Measurements from ENCODE around the gene HACD3.

HACD3 gene

GRCh38 chr15:65558997-65559760 is 28.9 kb downstream of the HACD3 start:
- TF ChIP-seq CTCF (IDR thresholded peaks at IDR 0.05; ENCODE audit: insufficient read depth, missing control alignments): no peak
- DNase-seq (ENCODE audit: insufficient read length, low spot score): no peak
- FAIRE-seq: no peak

- FAIRE-seq: no peak
Measured at GRCh38 chr15:65559941-65560340, 29.7 kb downstream of the HACD3 start.

GRCh38 chr15:65561934-65562333 is 31.7 kb downstream of the HACD3 start:
- no peak for TF ChIP-seq CTCF (IDR thresholded peaks at IDR 0.05; ENCODE audit: insufficient read depth, missing control alignments)
- DNase-seq (ENCODE audit: insufficient read length, low spot score) (no peak), FAIRE-seq (no peak)

More at GRCh38 chr15:65559941-65560340, 29.7 kb downstream of the HACD3 start:
- no peak for TF ChIP-seq CTCF (IDR thresholded peaks at IDR 0.05; ENCODE audit: insufficient read depth, missing control alignments)
- DNase-seq (ENCODE audit: insufficient read length, low spot score): no peak

GRCh38 chr15:65569728-65570127 is 39.5 kb downstream of the HACD3 start:
- no peak for DNase-seq (ENCODE audit: insufficient read length, low spot score)
- FAIRE-seq: no peak
- TF ChIP-seq CTCF (IDR thresholded peaks at IDR 0.05; ENCODE audit: insufficient read depth, missing control alignments): no peak

- DNase-seq (ENCODE audit: insufficient read length, low spot score): no peak
- TF ChIP-seq CTCF (IDR thresholded peaks at IDR 0.05; ENCODE audit: insufficient read depth, missing control alignments): no peak
- no peak for FAIRE-seq
Measured at GRCh38 chr15:65571971-65572370, 41.7 kb downstream of the HACD3 start.

GRCh38 chr15:65576664-65577063 is 46.4 kb downstream of the HACD3 start:
- DNase-seq (ENCODE audit: insufficient read length, low spot score) (no peak), FAIRE-seq (no peak)
- TF ChIP-seq CTCF (IDR thresholded peaks at IDR 0.05; ENCODE audit: insufficient read depth, missing control alignments): no peak
